LNCaP clone FGC (cell line): ENCODE results near the gene STARD13.

Experiments used
- DNase-seq: peaks from one replicate; pipeline ENCODE4 v3.0.0-alpha.2; 2011; ENCODE audit warnings: low read depth
- H3K4me3 ChIP-seq: 2 replicates; pipeline ENCODE4 v1.5.1; 2011; ENCODE audit warnings: mild to moderate bottlenecking, low read depth, low read length, control low read depth
- TF ChIP-seq, protein P1 (sequence below): IDR thresholded peaks from 2 replicates; pipeline ENCODE4 v1.5.1; 2012; ENCODE audit warnings: mild to moderate bottlenecking; ENCODE audit not compliant: control insufficient read depth, insufficient read depth; ENCODE audit errors: extremely low read depth

STARD13 gene

DNA sequence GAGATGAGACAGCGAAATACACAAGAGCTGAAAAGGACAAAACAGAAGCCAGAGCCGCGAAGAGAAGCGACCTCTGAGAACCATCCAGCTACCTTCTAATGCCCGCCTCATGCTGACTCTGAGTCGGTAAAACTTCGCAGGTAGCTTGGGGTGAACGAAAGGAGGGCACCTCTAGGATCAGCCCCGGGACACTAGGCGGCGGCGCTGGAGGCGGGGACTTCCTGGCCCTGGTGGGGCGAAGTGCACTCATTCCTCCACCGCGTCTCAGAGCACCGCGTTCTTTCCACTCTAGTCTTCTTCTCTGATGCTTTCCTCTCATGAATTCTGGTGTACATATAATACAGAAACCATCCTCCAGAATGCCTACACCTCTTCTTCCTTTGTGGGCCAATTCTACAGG, 219.2 kb downstream of the STARD13 start:
- TF ChIP-seq, protein P1, sequence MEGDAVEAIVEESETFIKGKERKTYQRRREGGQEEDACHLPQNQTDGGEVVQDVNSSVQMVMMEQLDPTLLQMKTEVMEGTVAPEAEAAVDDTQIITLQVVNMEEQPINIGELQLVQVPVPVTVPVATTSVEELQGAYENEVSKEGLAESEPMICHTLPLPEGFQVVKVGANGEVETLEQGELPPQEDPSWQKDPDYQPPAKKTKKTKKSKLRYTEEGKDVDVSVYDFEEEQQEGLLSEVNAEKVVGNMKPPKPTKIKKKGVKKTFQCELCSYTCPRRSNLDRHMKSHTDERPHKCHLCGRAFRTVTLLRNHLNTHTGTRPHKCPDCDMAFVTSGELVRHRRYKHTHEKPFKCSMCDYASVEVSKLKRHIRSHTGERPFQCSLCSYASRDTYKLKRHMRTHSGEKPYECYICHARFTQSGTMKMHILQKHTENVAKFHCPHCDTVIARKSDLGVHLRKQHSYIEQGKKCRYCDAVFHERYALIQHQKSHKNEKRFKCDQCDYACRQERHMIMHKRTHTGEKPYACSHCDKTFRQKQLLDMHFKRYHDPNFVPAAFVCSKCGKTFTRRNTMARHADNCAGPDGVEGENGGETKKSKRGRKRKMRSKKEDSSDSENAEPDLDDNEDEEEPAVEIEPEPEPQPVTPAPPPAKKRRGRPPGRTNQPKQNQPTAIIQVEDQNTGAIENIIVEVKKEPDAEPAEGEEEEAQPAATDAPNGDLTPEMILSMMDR, result no peak
- no peak for DNase-seq
- no peak overlapping the region for H3K4me3 ChIP-seq

DNA sequence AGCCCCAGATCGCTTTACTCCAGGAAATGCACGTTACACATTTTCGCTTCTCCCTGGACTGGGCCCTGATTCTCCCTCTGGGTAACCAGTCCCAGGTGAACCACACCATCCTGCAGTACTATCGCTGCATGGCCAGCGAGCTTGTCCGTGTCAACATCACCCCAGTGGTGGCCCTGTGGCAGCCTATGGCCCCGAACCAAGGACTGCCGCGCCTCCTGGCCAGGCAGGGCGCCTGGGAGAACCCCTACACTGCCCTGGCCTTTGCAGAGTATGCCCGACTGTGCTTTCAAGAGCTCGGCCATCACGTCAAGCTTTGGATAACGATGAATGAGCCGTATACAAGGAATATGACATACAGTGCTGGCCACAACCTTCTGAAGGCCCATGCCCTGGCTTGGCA, 224.7 kb downstream of the STARD13 start:
- no peak overlapping the region for H3K4me3 ChIP-seq

DNA sequence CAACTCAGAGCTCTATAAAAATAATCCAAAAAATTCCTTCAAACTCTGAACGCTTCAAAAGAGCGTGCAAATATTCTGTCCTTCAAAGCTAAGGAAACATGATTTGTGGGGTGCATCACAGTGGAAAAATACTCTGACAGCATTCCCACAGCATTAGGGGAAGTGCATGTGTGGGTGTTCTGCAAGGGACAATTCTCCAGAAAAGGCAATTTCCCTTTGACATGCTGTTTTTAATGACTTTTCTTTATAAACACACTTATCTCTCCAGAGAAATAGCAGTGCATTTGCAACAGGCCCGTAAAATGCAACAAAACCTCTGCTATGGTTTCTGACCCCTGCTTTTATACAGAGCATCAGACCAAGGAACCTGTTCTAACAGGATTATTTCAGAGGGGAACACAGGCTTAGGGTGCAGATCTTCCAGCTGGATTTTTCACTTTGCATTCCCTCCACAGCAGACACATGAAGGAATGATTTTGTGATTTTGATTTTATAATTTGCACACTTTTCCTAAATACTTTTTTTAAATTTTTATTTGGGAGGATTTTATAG, 226.7 kb downstream of the STARD13 start:
- no peak overlapping the region for H3K4me3 ChIP-seq
- no peak for DNase-seq
- TF ChIP-seq, protein P1, result no peak

More for the DNA sequence above, 224.7 kb downstream of the STARD13 start:
- TF ChIP-seq, protein P1, result no peak
- DNase-seq, result no peak

DNA sequence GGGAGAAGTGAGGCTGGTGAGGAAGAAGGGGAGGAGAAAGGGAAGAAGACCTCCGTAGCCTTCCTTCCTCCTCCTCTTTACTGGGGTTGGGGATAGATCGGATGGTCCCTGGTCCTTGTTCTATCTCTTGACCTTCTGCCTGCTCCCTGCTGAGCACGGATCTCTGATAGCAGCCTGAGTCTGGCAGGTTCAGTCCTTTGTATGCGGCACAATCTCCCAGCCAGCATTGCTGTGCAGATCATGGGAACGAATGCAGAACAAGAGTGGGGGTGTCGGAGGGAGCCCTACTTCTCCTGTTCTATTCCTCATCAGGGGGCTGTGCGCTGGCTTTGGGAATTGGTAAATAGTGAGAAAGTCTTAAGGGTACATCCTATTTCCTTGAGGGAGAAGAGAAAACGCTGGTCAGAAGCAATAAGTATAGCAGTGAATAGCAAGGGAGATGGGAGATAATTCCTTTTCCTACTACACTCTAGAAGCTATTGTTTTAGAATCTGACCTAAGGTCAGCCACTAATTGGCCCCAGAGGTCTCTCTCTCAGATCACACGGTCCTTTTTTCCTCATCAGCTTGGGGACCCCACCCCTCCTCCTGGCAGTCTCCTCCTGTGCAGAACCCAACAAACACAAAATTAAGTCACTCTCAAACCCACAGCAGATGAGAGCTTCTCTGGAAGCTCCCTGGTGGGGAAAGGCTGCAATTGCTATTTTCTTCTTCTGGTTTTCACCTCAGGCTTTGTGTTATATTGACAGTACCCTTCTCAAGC, 228.4 kb downstream of the STARD13 start:
- H3K4me3 ChIP-seq, result no peak overlapping the region
- no peak for DNase-seq
- TF ChIP-seq, protein P1, result no peak

DNA sequence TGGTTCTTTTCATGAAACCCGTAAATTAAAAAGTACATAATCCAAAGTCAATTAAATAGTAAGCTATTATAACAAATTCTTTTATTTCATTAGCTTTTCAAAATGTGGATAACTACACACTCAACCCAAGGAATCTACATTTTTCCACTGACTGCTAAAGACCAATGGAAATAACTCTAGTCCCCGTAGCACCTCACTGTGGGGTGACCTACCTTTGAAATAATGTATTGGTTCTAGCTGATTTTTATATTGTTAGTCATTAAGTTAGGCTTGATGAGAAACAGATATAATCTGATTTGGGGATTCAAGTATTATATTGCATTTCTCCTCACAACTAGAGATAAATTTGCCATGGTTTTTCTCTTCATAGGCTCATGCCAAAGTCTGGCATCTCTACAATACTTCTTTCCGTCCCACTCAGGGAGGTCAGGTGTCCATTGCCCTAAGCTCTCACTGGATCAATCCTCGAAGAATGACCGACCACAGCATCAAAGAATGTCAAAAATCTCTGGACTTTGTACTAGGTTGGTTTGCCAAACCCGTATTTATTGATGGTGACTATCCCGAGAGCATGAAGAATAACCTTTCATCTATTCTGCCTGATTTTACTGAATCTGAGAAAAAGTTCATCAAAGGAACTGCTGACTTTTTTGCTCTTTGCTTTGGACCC, 232.0 kb downstream of the STARD13 start:
- no peak overlapping the region for H3K4me3 ChIP-seq
- TF ChIP-seq, protein P1, result no peak
- DNase-seq, result no peak
